HT1080 (cell line): Measurements from ENCODE around the gene IGSF11. TPM values are rescaled to one million over a fixed set of nuclear protein-coding genes. Genes with fewer than 3 reads are reported as not detected.

Experiments used
- DNase-seq: peaks from one replicate; pipeline ENCODE4 v3.0.0-alpha.2; 2015; ENCODE audit warnings: low read depth
- total RNA-seq: library from RNA; depleted of rRNA; stranded (reverse); fragments of >200 nt; shearing (Covaris generic); gene quantifications from 2 replicates; pipeline ENCODE4 v1.2.3, GENCODE V29; 2014

The IGSF11 gene
- total RNA-seq, 1 experiment from 2014 or later: not detected

DNA sequence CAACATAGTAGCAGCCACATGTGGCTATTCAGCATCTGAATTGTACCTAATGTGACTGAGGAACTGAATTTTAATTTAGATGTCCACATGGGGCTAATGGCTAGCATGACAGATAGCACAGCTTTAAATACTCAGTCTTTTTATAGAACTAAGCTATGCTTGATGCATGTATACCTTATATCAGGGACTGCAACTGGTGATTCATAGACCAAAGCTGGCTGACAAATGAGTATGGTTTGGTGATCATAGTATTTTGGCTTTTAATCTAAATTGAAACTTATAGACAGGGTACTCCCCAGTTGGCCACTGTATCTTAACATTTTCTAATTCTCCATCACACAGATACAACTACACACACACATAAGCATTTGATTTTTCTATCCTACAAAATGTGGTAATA lies 83.6 kb downstream of the IGSF11 start:
- DNase-seq: no peak

GRCh38 chr3:118949113-118949760 lies 85.4 kb downstream of the IGSF11 start:
- DNase-seq: no peak

GRCh38 chr3:118948146-118948545 lies 86.5 kb downstream of the IGSF11 start:
- DNase-seq: no peak

GRCh38 chr3:118946449-118946848 lies 88.2 kb downstream of the IGSF11 start:
- no peak for DNase-seq

GRCh38 chr3:118945834-118946233 lies 88.8 kb downstream of the IGSF11 start:
- no peak for DNase-seq

GRCh38 chr3:118943597-118943996 lies 91.0 kb downstream of the IGSF11 start:
- DNase-seq: no peak

GRCh38 chr3:118942671-118943070 lies 92.0 kb downstream of the IGSF11 start:
- no peak for DNase-seq

DNA sequence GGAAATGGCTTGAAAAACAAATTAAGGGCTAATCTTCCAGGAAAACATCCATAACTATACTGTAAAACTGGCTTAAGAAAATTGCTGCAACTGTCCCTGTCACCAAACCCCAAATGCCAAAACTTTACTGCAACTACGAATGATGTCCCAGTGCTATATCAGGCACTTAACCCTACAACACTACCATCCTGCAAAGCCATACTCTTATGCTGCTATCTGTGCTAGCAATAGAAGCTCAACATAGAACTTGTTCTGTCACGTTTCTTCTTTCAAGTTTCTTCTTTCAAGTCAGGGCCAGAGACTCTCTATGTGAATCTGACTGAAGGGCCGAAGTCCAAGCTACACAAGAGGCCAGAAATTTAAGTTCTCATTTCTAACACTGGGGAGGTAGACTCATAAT lies 92.5 kb downstream of the IGSF11 start:
- DNase-seq: no peak

DNA sequence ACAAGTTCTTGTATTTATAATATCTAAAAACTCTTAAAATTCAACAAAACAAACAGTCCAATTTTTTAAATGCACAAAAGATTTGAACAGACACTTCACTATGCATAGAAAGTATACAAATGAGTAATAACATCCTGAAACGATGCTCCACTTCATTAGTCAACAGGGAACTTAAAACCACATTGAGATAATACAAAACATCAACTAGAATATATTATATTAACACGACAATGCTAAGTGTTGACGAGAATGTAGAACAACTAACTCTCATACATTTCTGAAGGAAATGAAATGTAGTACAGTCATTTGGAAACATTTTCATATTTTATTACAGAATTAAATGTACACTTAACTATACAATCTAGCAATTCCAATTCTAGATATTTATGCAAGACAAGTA lies 93.4 kb downstream of the IGSF11 start:
- DNase-seq: no peak

DNA sequence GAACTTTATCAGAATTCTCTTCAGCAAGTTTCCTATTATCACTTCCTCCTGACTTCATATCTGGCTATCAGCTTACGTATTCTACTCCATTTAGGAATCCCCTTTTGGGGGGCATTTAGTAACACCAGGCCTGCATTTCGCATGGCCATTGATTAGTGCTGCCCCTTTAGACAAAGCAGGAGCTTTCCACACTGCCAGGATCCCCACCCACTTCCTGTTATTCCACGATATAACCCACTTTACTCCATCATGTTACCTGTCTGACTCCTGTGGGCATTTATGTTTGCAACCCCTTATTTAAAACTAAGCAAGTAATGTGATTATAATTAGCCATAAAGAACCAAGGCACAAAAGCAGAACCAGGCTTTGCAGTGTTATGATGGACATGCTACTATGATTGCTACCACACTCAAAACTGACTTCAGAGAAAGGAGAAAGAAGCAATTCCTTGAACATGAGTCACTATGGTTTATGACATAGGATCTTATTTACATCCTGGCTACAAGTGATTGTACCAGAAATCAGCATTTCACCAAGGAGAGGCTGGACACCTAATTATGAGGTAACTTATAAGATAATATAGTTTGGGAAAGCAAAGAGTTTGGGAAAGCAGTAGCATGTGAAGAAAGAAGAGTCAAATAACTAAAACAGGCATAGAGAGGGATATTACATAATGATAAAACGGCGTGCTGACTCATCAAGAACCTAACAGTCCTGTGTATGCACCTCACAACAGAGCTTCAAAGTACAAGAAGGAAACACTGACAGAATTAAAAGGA lies 96.3 kb downstream of the IGSF11 start:
- peak; percentile 92 for DNase-seq

DNA sequence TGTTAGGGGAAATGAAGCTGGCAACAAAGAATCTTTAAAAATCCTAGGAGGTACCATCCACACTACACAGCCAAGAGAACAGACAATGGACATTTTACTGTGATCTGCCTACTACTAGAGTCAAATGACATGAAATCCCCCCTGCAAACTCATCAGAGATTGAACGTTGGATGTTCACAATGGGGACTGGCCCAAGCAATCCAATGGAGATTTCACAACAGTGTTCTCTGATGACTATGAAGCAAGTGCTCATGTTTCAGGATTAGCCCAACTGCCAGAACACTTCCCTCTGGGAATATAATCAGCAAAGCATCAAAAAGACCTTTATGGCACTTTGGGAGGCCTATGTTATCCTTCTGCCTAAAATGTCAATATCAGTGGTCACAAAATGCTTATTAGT lies 97.8 kb downstream of the IGSF11 start:
- DNase-seq: peak; percentile 33

- no peak for DNase-seq
Observed at GRCh38 chr3:118932822-118933558, 101.7 kb downstream of the IGSF11 start.

DNA sequence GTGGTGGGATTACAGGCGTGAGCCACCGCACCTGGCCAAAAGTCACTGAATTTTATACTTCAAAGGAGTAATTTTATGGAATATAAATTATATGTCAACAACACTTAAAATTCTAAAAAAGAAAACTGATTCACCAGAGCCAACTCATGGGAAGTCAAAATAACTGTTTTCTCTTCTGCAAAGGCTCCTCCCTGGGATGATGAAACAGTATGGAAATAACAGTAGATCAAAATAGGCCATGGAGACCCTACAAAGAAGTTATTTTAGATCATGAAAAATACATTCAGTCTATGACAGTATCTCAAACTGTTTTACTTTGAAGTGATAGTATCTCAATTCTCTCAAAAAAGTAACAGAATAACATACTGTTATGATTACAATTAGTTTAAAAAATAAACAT lies 102.7 kb downstream of the IGSF11 start:
- no peak for DNase-seq

- DNase-seq: no peak
Observed at GRCh38 chr3:118927449-118927848, 107.2 kb downstream of the IGSF11 start.

DNA sequence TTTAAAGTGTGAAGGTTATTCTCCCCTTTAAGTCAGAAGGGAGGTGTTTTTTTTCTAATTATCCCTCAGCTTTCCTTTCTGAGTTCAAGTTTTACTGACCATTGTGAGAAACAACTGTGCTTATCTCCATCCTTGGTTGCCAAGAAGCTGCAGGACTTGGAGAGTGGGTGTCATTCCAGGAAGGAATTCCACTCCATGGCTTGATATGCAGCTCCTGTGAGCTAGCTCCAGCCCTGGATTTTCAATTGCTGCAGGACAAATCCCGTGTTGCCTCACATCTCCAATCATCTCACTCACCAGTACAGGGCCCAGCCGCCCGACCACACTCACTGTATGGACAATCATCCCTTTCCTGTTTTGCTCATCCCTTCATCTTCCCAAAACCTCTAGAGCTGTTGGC lies 122.5 kb downstream of the IGSF11 start:
- DNase-seq: no peak

DNA sequence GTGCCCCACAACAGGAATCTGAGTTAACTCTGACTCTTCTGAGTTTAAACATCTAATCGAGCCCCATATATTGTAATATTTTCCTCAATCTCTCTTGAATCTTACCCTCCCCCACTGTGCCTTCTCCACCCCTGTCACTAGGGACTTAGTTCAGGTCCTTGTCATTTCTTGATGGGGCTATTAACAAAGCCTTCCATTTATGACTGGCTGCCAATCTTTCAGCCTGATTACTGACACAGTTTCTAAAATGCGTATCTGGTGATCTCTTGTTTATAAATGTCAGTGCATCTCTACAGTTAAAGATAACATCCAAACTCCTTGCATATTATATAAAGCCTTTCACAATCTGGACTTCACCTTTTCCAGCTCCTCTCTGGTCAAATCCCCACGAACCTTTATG lies 124.3 kb downstream of the IGSF11 start:
- DNase-seq: no peak

- no peak for DNase-seq
Observed at GRCh38 chr3:118909763-118910162, 124.9 kb downstream of the IGSF11 start.

DNA sequence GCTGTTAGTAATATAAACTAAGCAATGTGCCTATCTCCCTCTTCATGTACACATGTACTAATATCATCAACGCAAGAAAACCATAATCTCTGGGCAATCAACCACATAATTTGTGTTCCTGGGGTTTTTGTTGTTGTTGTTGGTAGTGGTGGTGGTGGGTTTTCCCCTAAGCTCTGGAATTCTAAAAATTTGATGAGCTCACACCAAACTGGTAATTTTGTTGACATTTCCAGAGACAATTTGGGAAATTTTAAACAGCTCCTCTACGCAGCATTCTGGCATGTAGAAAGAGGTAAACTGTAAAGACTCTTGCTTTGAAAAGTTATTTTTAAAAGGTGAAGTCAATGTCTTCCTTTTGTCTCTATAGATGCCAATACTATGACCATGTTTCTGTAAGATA lies 126.7 kb downstream of the IGSF11 start:
- no peak for DNase-seq

DNA sequence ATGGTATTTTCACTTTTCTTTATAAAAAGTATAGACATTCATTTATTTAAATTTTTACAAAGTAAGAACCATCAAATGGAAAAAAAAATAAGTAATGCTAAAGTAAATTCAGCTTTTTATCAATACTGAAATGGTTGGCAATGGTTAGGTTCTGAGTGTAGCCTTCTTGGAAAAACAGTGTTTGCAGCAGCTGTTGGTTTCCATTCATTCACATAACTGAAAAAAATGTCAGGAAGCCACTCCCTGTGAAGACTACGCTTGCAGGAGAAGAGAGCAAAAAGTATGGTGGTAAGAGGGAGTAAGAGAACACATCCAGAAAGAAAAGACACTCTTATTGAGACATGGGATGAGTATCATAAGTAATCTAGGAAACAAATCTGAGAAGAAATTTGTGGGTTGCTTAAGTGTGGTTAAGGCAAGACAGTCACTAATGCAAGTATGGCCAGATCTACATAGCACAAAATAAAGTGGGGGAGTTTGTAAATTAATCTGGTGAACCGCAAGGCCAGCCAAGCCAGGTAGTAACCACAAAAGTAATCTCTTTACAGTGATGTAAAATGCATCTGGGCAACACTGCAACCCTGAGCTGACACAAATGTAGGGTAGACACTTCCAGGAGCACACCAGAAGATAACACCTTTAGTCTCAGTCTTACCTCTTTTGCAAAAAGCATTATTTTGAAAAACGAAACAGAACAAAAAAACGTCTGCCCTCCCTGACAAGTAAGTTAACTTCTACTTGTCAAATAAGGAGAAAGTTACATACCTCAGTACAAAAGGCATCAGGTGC lies 133.7 kb downstream of the IGSF11 start:
- no peak for DNase-seq

GRCh38 chr3:118890206-118890605 lies 144.4 kb downstream of the IGSF11 start:
- no peak for DNase-seq

GRCh38 chr3:118889691-118890090 lies 145.0 kb downstream of the IGSF11 start:
- DNase-seq: no peak

DNA sequence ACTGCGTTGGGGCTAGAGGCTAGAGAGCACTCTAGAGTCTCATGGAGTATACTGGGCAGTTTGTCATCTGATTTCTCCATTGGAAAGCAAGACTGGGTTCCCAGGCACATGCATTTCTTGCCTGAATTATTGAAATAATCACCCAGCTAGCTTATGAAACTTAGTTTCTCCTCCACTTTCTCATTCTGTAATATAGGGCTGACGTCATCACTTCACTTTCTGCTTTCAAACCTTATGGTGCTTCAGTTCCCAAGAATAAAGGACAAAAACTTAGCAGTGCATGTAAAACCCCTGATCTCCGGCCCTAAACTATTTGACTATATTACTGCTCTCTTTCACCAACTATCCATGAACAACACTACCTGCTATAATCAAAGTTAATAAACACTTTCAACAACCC lies 147.9 kb downstream of the IGSF11 start:
- DNase-seq: no peak
